GM18507 (cell line): ENCODE results near the gene SLAIN2.
"Not testable (repeated sequence)": the region's sequence is repeated elsewhere in the genome, so short reads cannot be mapped to it uniquely, and the experiment has no call there.

Experiments used
- DNase-seq: peaks from one replicate; pipeline ENCODE4 v3.0.0; 2011; ENCODE audit warnings: low read depth; ENCODE audit not compliant: insufficient read length; ENCODE audit errors: extremely low spot score
- FAIRE-seq: peaks from 2 replicates; lab custom pipeline; 2011; peaks lifted over from hg19 to GRCh38; lab: Jason Lieb, UNC

SLAIN2 gene

GRCh38 chr4:48340965-48341775 lies at the start of gene SLAIN2:
Gene SLAIN2, plus strand, starts transcription at chr4:48341529. Its CDS starts 211 bp downstream, at chr4:48341740.
- peak; percentile 93 for DNase-seq
- peak; percentile 94 for FAIRE-seq

- FAIRE-seq, DNase-seq: not testable (repeated sequence)
Measured at GRCh38 chr4:48292218-48292790, 49.0 kb upstream of the SLAIN2 start.

- no peak for FAIRE-seq
- no peak for DNase-seq
Measured at GRCh38 chr4:48295116-48295515, 46.2 kb upstream of the SLAIN2 start.

- DNase-seq (no peak), FAIRE-seq (peak; percentile 93)
Measured at GRCh38 chr4:48296365-48296764, 45.0 kb upstream of the SLAIN2 start.

GRCh38 chr4:48297256-48297846 lies 44.0 kb upstream of the SLAIN2 start:
- DNase-seq (no peak), FAIRE-seq (peak; percentile 39)

GRCh38 chr4:48299560-48299959 lies 41.8 kb upstream of the SLAIN2 start:
- DNase-seq (no peak), FAIRE-seq (no peak)

- no peak for FAIRE-seq
- DNase-seq, result no peak
Measured at GRCh38 chr4:48300004-48300403, 41.3 kb upstream of the SLAIN2 start.

- DNase-seq, result no peak
- FAIRE-seq, result peak; percentile 50
Measured at GRCh38 chr4:48305508-48305907, 35.8 kb upstream of the SLAIN2 start.

GRCh38 chr4:48307528-48307927 lies 33.8 kb upstream of the SLAIN2 start:
- DNase-seq, result no peak
- FAIRE-seq, result peak; percentile 88

- DNase-seq (no peak), FAIRE-seq (no peak)
Measured at GRCh38 chr4:48308901-48309300, 32.4 kb upstream of the SLAIN2 start.

- DNase-seq (no peak), FAIRE-seq (no peak)
Measured at GRCh38 chr4:48311896-48312295, 29.4 kb upstream of the SLAIN2 start.

- not testable (repeated sequence) for FAIRE-seq, DNase-seq
Measured at GRCh38 chr4:48314746-48315145, 26.6 kb upstream of the SLAIN2 start.

GRCh38 chr4:48315728-48316630 lies 25.4 kb upstream of the SLAIN2 start:
- peak; percentile 99 for FAIRE-seq
- DNase-seq, result peak; percentile 29

GRCh38 chr4:48321312-48321711 lies 20.0 kb upstream of the SLAIN2 start:
- no peak for FAIRE-seq
- DNase-seq, result no peak

GRCh38 chr4:48322063-48322462 lies 19.3 kb upstream of the SLAIN2 start:
- DNase-seq (no peak), FAIRE-seq (no peak)

- DNase-seq, result no peak
- no peak for FAIRE-seq
Measured at GRCh38 chr4:48324281-48324680, 17.0 kb upstream of the SLAIN2 start.

GRCh38 chr4:48329193-48329592 lies 12.1 kb upstream of the SLAIN2 start:
- no peak for FAIRE-seq
- no peak for DNase-seq

- FAIRE-seq (no peak), DNase-seq (no peak)
Measured at GRCh38 chr4:48329976-48330375, 11.4 kb upstream of the SLAIN2 start.

GRCh38 chr4:48331577-48332330 lies 9.6 kb upstream of the SLAIN2 start:
- FAIRE-seq, result no peak
- no peak for DNase-seq
